H9 (cell line): ENCODE data around the gene FRMD1. TPM values are rescaled to one million over a fixed set of nuclear protein-coding genes. Genes with fewer than 3 reads are reported as not detected.

ENCODE experiments used
- DNase-seq: peaks from one replicate; pipeline ENCODE4 v3.0.0-alpha.2; 2017
- H2AFZ ChIP-seq: one replicate; pipeline ENCODE4 v1.6.1; 2013; ENCODE audit warnings: mild to moderate bottlenecking, low read length, control low read depth, moderate library complexity
- H2AK5ac ChIP-seq: 2 replicates; pipeline ENCODE4 v1.6.1; 2013; ENCODE audit warnings: low read length, control low read depth, mixed read lengths; ENCODE audit not compliant: insufficient read length
- H2BK120ac ChIP-seq: one replicate; pipeline ENCODE4 v1.6.1; 2013; ENCODE audit warnings: low read depth, mild to moderate bottlenecking, low read length, control low read depth, inconsistent platforms; ENCODE audit not compliant: poor library complexity, severe bottlenecking
- H2BK12ac ChIP-seq: 2 replicates; pipeline ENCODE4 v1.6.1; 2013; ENCODE audit warnings: low read length, control low read depth, mixed read lengths, low read depth; ENCODE audit not compliant: insufficient read length
- H2BK15ac ChIP-seq: 2 replicates; pipeline ENCODE4 v1.6.1; 2013; ENCODE audit warnings: low read depth, low read length, control low read depth
- H2BK20ac ChIP-seq: one replicate; pipeline ENCODE4 v1.6.1; 2013; ENCODE audit warnings: low read depth, mild to moderate bottlenecking, low read length, control low read depth, inconsistent platforms; ENCODE audit not compliant: poor library complexity, severe bottlenecking
- H2BK5ac ChIP-seq: 2 replicates; pipeline ENCODE4 v1.6.1; 2013; ENCODE audit warnings: low read length, control low read depth, mixed read lengths; ENCODE audit not compliant: insufficient read length
- H3K14ac ChIP-seq: 2 replicates; pipeline ENCODE4 v1.6.1; 2013; ENCODE audit warnings: low read length, control low read depth; ENCODE audit not compliant: insufficient read depth
- H3K18ac ChIP-seq: 2 replicates; pipeline ENCODE4 v1.6.1; 2013; ENCODE audit warnings: low read depth, mild to moderate bottlenecking, mixed read lengths, low read length, control low read depth; ENCODE audit not compliant: insufficient read length
- H3K23ac ChIP-seq: 2 replicates; pipeline ENCODE4 v1.6.1; 2013; ENCODE audit warnings: low read length, control low read depth, mixed read lengths, low read depth; ENCODE audit not compliant: insufficient read length
- H3K23me2 ChIP-seq: 2 replicates; pipeline ENCODE4 v1.6.1; 2013; ENCODE audit warnings: low read depth, mild to moderate bottlenecking, mixed read lengths, low read length, control low read depth; ENCODE audit not compliant: insufficient read length, poor library complexity, severe bottlenecking
- H3K27ac ChIP-seq: 2 replicates; pipeline ENCODE4 v1.5.1; 2013; ENCODE audit warnings: low read length, control low read depth, mixed read lengths, low read depth; ENCODE audit not compliant: insufficient read length
- H3K27me3 ChIP-seq: 2 replicates; pipeline ENCODE4 v1.6.1; 2013; ENCODE audit warnings: low read length, control low read depth, inconsistent platforms; ENCODE audit not compliant: insufficient read depth
- H3K4ac ChIP-seq: 2 replicates; pipeline ENCODE4 v1.6.1; 2013; ENCODE audit warnings: low read depth, mild to moderate bottlenecking, control low read depth, inconsistent platforms, low read length, moderate library complexity
- H3K4me1 ChIP-seq: 2 replicates; pipeline ENCODE4 v1.6.1; 2013; ENCODE audit warnings: low read length, control low read depth, inconsistent platforms; ENCODE audit not compliant: insufficient read depth
- H3K4me2 ChIP-seq: 2 replicates; pipeline ENCODE4 v1.6.1; 2013; ENCODE audit warnings: low read length, control low read depth, mixed read lengths; ENCODE audit not compliant: insufficient read length, insufficient read depth
- H3K56ac ChIP-seq: 2 replicates; pipeline ENCODE4 v1.6.1; 2013; ENCODE audit warnings: low read depth, mild to moderate bottlenecking, mixed read lengths, low read length, control low read depth; ENCODE audit not compliant: insufficient read length
- H3K79me1 ChIP-seq: 2 replicates; pipeline ENCODE4 v1.6.1; 2013; ENCODE audit warnings: low read depth, mild to moderate bottlenecking, moderate library complexity, low read length, control low read depth, inconsistent platforms; ENCODE audit not compliant: insufficient read depth, poor library complexity, severe bottlenecking
- H3K79me2 ChIP-seq: 2 replicates; pipeline ENCODE4 v1.6.1; 2013; ENCODE audit warnings: low read length, control low read depth, inconsistent platforms; ENCODE audit not compliant: insufficient read depth
- H3K9ac ChIP-seq: 2 replicates; pipeline ENCODE4 v1.6.1; 2013; ENCODE audit warnings: low read length, control low read depth, mixed read lengths; ENCODE audit not compliant: insufficient read length; ENCODE audit errors: extremely low read depth
- H3K9me3 ChIP-seq: one replicate; pipeline ENCODE4 v1.6.1; 2013; ENCODE audit warnings: low read depth, low read length, inconsistent platforms; ENCODE audit not compliant: control insufficient read depth
- H3T11ph ChIP-seq: one replicate; pipeline ENCODE4 v1.6.1; 2013; ENCODE audit warnings: mild to moderate bottlenecking, low read length, control low read depth, inconsistent platforms
- H4K20me1 ChIP-seq: one replicate; pipeline ENCODE4 v1.6.1; 2013; ENCODE audit not compliant: control insufficient read depth, insufficient read length, insufficient read depth
- H4K5ac ChIP-seq: 2 replicates; pipeline ENCODE4 v1.6.1; 2013; ENCODE audit warnings: low read depth, mild to moderate bottlenecking, mixed read lengths, low read length, control low read depth; ENCODE audit not compliant: insufficient read length
- H4K8ac ChIP-seq: replicated peaks from 2 replicates; pipeline ENCODE4 v1.6.1; 2013; ENCODE audit warnings: low read length, control low read depth, mixed read lengths, low read depth; ENCODE audit not compliant: insufficient read length
- H4K91ac ChIP-seq: 2 replicates; pipeline ENCODE4 v1.6.1; 2013; ENCODE audit warnings: low read depth, mild to moderate bottlenecking, moderate library complexity, mixed read lengths, low read length, control low read depth; ENCODE audit not compliant: insufficient read length
- H3K27ac Mint-ChIP-seq, 3 experiments: 2 replicates in 2 of 3; 3 replicates in 1 of 3; pipeline ENCODE4 v1.8.0; 2020 to 2021; ENCODE audit warnings: mixed read lengths in 3 of 3, mild to moderate bottlenecking in 1 of 3, moderate library complexity in 1 of 3
- H3K27me3 Mint-ChIP-seq: 2 replicates; pipeline ENCODE4 v1.8.0; 2021; ENCODE audit warnings: low read depth, mild to moderate bottlenecking, moderate library complexity, mixed read lengths
- H3K36me3 Mint-ChIP-seq, 3 experiments: 2 replicates in 2 of 3; 3 replicates in 1 of 3; pipeline ENCODE4 v1.8.0; 2020 to 2021; ENCODE audit warnings: low read depth in 3 of 3, mixed read lengths in 3 of 3; ENCODE audit not compliant: insufficient read depth in 1 of 3
- H3K4me1 Mint-ChIP-seq, 2 experiments: 2 replicates each; pipeline ENCODE4 v1.8.0; 2020; ENCODE audit warnings: mixed read lengths in 2 of 2
- H3K4me3 Mint-ChIP-seq, 2 experiments: 2 replicates in 1 of 2; 3 replicates in 1 of 2; pipeline ENCODE4 v1.8.0; 2020 to 2021; ENCODE audit warnings: mild to moderate bottlenecking in 2 of 2, mixed read lengths in 2 of 2, moderate library complexity in 1 of 2
- H3K9me3 Mint-ChIP-seq, 2 experiments: 2 replicates in 1 of 2; 3 replicates in 1 of 2; pipeline ENCODE4 v1.8.0; 2020; ENCODE audit warnings: mild to moderate bottlenecking in 2 of 2, mixed read lengths in 2 of 2, moderate library complexity in 1 of 2
- WGBS: extraction: QIAGEN DNeasy Blood & Tissue Kit; methylation state at CpG from one replicate; pipeline ENCODE4 v1.1.7; 2013; ENCODE audit warnings: missing lambda C conversion rate, low lambda C conversion rate, mixed read lengths; ENCODE audit not compliant: insufficient read length; ENCODE audit errors: extremely low coverage; 5-methylcytosine and 5-hydroxymethylcytosine counted together
- total RNA-seq: library from RNA; stranded (reverse); gene quantifications from 2 replicates; pipeline ENCODE4 v1.2.1, GENCODE V29; 2021
- TF ChIP-seq, protein P1 (sequence below): fragments of 200-600 bp; sonication (generic); conservative IDR thresholded peaks from 3 replicates; pipeline ENCODE4 v1.8.0; 2021; ENCODE audit warnings: antibody characterized with exemption, mild to moderate bottlenecking

The FRMD1 gene
- total RNA-seq, 1 experiment from 2014 or later = not detected

DNA sequence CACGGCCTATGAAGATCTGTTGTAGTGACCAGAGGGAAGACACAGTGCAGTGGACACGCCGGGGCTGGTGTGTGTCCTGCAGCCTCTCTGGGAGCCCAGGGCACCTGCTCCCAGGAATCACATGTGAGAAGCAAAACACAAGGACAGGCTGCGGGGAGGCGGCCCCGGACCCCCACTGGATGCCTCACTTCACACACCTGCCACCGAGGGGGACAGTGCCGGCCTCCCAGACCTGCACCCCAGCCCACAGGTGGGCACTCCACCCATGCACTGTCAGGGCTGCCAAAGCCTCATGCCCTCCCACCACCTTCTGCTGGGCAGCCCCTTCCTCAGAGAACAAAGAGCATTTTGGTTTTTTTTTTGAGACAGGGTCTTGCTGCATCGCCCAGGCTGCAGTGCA lies 27.4 kb downstream of the FRMD1 start:
- no peak overlapping the region for H3T11ph ChIP-seq
- H2BK12ac ChIP-seq = no peak overlapping the region
- no peak overlapping the region; the same call in 1 of the 2 replicates for H3K14ac ChIP-seq
- no peak overlapping the region for H2BK5ac ChIP-seq
- no peak overlapping the region for H3K4me2 ChIP-seq
- Mint-ChIP-seq H3K36me3 (no peaks in the 10 kb centered on the region), H3K4me1 (peaks cover 0 to 4% of the 10 kb centered on the region in 2 experiments; a peak in 1 of 4 replicates), H3K27me3 (no peaks in the 10 kb centered on the region; the same call in 1 of the 2 replicates), H3K27ac (no peak overlapping the region; a peak in 1 of 7 replicates), H3K9me3 (no peaks in the 10 kb centered on the region), H3K4me3 (no peak overlapping the region)
- no peaks in the 10 kb centered on the region for H3K9me3 ChIP-seq
- no peak overlapping the region for H4K5ac ChIP-seq
- no peak for DNase-seq
- no peak overlapping the region for H3K18ac ChIP-seq
- no peak overlapping the region for H2BK120ac ChIP-seq
- H3K4ac ChIP-seq = no peak overlapping the region
- H3K23me2 ChIP-seq = no peaks in the 10 kb centered on the region
- no peak overlapping the region for H3K23ac ChIP-seq
- H2BK15ac ChIP-seq = no peak overlapping the region
- no peak overlapping the region for H3K56ac ChIP-seq
- no peak overlapping the region for H2AK5ac ChIP-seq
- no peak overlapping the region for H3K27ac ChIP-seq
- TF ChIP-seq, protein P1, sequence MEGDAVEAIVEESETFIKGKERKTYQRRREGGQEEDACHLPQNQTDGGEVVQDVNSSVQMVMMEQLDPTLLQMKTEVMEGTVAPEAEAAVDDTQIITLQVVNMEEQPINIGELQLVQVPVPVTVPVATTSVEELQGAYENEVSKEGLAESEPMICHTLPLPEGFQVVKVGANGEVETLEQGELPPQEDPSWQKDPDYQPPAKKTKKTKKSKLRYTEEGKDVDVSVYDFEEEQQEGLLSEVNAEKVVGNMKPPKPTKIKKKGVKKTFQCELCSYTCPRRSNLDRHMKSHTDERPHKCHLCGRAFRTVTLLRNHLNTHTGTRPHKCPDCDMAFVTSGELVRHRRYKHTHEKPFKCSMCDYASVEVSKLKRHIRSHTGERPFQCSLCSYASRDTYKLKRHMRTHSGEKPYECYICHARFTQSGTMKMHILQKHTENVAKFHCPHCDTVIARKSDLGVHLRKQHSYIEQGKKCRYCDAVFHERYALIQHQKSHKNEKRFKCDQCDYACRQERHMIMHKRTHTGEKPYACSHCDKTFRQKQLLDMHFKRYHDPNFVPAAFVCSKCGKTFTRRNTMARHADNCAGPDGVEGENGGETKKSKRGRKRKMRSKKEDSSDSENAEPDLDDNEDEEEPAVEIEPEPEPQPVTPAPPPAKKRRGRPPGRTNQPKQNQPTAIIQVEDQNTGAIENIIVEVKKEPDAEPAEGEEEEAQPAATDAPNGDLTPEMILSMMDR = no peak
- no peak overlapping the region for H3K9ac ChIP-seq
- no peaks in the 10 kb centered on the region for H3K79me2 ChIP-seq
- no peak overlapping the region for H4K91ac ChIP-seq
- no peaks in the 10 kb centered on the region for H4K20me1 ChIP-seq
- H3K79me1 ChIP-seq = no peaks in the 10 kb centered on the region
- H3K27me3 ChIP-seq = no peaks in the 10 kb centered on the region
- H2BK20ac ChIP-seq = no peak overlapping the region
- H4K8ac ChIP-seq = no peak overlapping the region
- no CpG with 5 or more reads among the region's 9 CpGs for WGBS
- no peaks in the 10 kb centered on the region for H3K4me1 ChIP-seq
- H2AFZ ChIP-seq = no peak overlapping the region
